K562 (cell line): ENCODE measurements around the gene SNX33. TPM values are rescaled to one million over a fixed set of nuclear protein-coding genes. Genes with fewer than 3 reads are reported as not detected.

ENCODE experiments used
- ATAC-seq: fragments of 200-7000 bp; cut with Tn5 transposase; 3 replicates; pipeline ENCODE4 v1.9.1; 2020; ENCODE audit warnings: moderate library complexity
- BruUV-seq: library from RNA; stranded (reverse); fragments of 400-500 nt; replicated peaks from 2 replicates; lab custom pipeline; 2021; lab: Mats Ljungman, UMichigan
- CTCF ChIA-PET: fragments of 300-600 bp; formaldehyde crosslinking; extraction: SDS; loops from one replicate; lab custom pipeline; 2021; ENCODE audit warnings: low intra/inter-chr PET ratio; lab: Yijun Ruan, JAX
- POLR2A ChIA-PET: fragments of 300-600, 350-650 bp; sonication (Branson Sonifier 250); formaldehyde crosslinking; extraction: SDS; loops from one replicate; lab custom pipeline; 2021; ENCODE audit warnings: antibody characterized with exemption, inconsistent platforms; lab: Yijun Ruan, JAX
- DNase-seq, 4 experiments: peaks; one replicate each; pipeline versions ENCODE4 v3.0.0 to v3.0.0-alpha.2; 2011 to 2018; ENCODE audit warnings: low spot score in 3 of 4, mixed read lengths in 3 of 4; ENCODE audit errors: extremely low read depth in 1 of 4
- FAIRE-seq: peaks from 2 replicates; lab custom pipeline; 2011; peaks lifted over from hg19 to GRCh38; lab: Jason Lieb, UNC
- H2AFZ ChIP-seq: 2 replicates; pipeline ENCODE4 v1.6.0; 2011; ENCODE audit warnings: low read depth, low read length, control low read depth, inconsistent platforms
- H3K27ac ChIP-seq: fragments of 200-600 bp; 3 replicates; pipeline ENCODE4 v1.8.0; 2011; ENCODE audit warnings: low read depth, mild to moderate bottlenecking, control low read depth, inconsistent platforms, low read length, moderate library complexity, mixed read lengths; ENCODE audit errors: extremely low read depth
- H3K27me3 ChIP-seq, 2 experiments: fragments of 300-600 bp in 1 of 2; 2 replicates in 1 of 2; 3 replicates in 1 of 2; pipeline versions ENCODE4 v1.6.0 to v1.8.0; 2011; ENCODE audit warnings: inconsistent platforms in 2 of 2, low read length in 2 of 2, mild to moderate bottlenecking in 1 of 2, mixed read lengths in 1 of 2, moderate library complexity in 1 of 2; ENCODE audit not compliant: control insufficient read depth in 2 of 2, insufficient read depth in 2 of 2
- H3K36me3 ChIP-seq: fragments of 300-600 bp; 3 replicates; pipeline ENCODE4 v1.8.0; 2011; ENCODE audit warnings: mild to moderate bottlenecking, low read length, inconsistent platforms; ENCODE audit not compliant: control insufficient read depth, insufficient read depth
- H3K4me1 ChIP-seq, 2 experiments: fragments of 200-600 bp in 1 of 2; replicated peaks in 1 of 2; 2 replicates in 1 of 2; 3 replicates in 1 of 2; pipeline versions ENCODE4 v1.5.1 to v1.8.0; 2011; ENCODE audit warnings: inconsistent platforms in 2 of 2, low read length in 2 of 2, mild to moderate bottlenecking in 1 of 2, mixed read lengths in 1 of 2, moderate library complexity in 1 of 2; ENCODE audit not compliant: control insufficient read depth in 2 of 2, insufficient read depth in 2 of 2
- H3K4me2 ChIP-seq: 2 replicates; pipeline ENCODE4 v1.6.1; 2011; ENCODE audit warnings: low read length, control low read depth, inconsistent platforms, mixed read lengths; ENCODE audit not compliant: insufficient read depth
- H3K4me3 ChIP-seq: fragments of 200-600 bp; sonication (generic), shearing (Covaris generic); 2 replicates; pipeline ENCODE4 v1.5.1; 2016; ENCODE audit warnings: control low read depth, inconsistent platforms
- H3K79me2 ChIP-seq: fragments of 200-600 bp; 3 replicates; pipeline ENCODE4 v1.8.0; 2011; ENCODE audit warnings: low read length, inconsistent platforms; ENCODE audit not compliant: control insufficient read depth, insufficient read depth
- H3K9ac ChIP-seq, 2 experiments: 2 replicates each; pipeline versions ENCODE4 v1.6.0 to v1.6.1; 2011; ENCODE audit warnings: low read depth in 2 of 2, low read length in 2 of 2, control low read depth in 1 of 2, inconsistent platforms in 1 of 2, mild to moderate bottlenecking in 1 of 2, mixed read lengths in 1 of 2; ENCODE audit not compliant: insufficient read depth in 1 of 2
- H3K9me1 ChIP-seq: one replicate; pipeline ENCODE4 v1.6.0; 2011; ENCODE audit warnings: inconsistent platforms, mild to moderate bottlenecking, low read length, moderate library complexity; ENCODE audit not compliant: control insufficient read depth, insufficient read depth
- H3K9me3 ChIP-seq: replicated peaks from 2 replicates; pipeline ENCODE4 v1.5.1; 2011; ENCODE audit warnings: low read depth, low read length, inconsistent platforms; ENCODE audit not compliant: control insufficient read depth, insufficient read depth
- H4K20me1 ChIP-seq: replicated peaks from 2 replicates; pipeline ENCODE4 v1.6.1; 2011; ENCODE audit warnings: low read length, inconsistent platforms, mixed read lengths; ENCODE audit not compliant: control insufficient read depth, insufficient read depth
- CBX1 ChIP-seq: sonication (generic); IDR thresholded peaks from 2 replicates; pipeline ENCODE4 v1.6.1; 2016; ENCODE audit warnings: antibody characterized with exemption, low read depth, mild to moderate bottlenecking
- DIDO1 ChIP-seq: fragments of 450-650 bp; IDR thresholded peaks from 2 replicates; pipeline ENCODE4 v1.6.1; 2016; ENCODE audit warnings: low read depth, missing biosample characterization, missing genetic modification characterization
- EP400 ChIP-seq: fragments of 450-650 bp; IDR thresholded peaks from 2 replicates; pipeline ENCODE4 v1.6.1; 2017; ENCODE audit warnings: antibody characterized with exemption, mild to moderate bottlenecking, moderate library complexity
- FUS ChIP-seq: fragments of 200-400 bp; formaldehyde crosslinking; optimal IDR thresholded peaks from 2 replicates; pipeline ENCODE3; 2017; ENCODE audit warnings: low read depth, low read length
- GTF2F1 ChIP-seq: IDR thresholded peaks from 2 replicates; pipeline ENCODE4 v1.6.1; 2011; ENCODE audit warnings: low read depth, low read length, improper control_type of control experiment
- HDAC1 ChIP-seq, 2 experiments: fragments of 450-650 bp; IDR thresholded peaks; 2 replicates each; pipeline ENCODE4 v1.6.1; 2016 to 2017; ENCODE audit warnings: inconsistent platforms in 1 of 2, mild to moderate bottlenecking in 1 of 2, moderate library complexity in 1 of 2
- KAT7 ChIP-seq: sonication (generic); formaldehyde crosslinking; IDR thresholded peaks from 2 replicates; pipeline ENCODE4 v1.8.0; 2022; ENCODE audit warnings: missing genetic modification reagents, mild to moderate bottlenecking, borderline replicate concordance
- LEF1 ChIP-seq: fragments of 450-650 bp; IDR thresholded peaks from 2 replicates; pipeline ENCODE4 v1.6.1; 2016; ENCODE audit warnings: mild to moderate bottlenecking
- NELFE ChIP-seq: IDR thresholded peaks from 2 replicates; pipeline ENCODE4 v1.6.1; 2011; ENCODE audit warnings: mild to moderate bottlenecking; ENCODE audit not compliant: insufficient read depth, insufficient read length
- PHTF2 ChIP-seq: fragments of 250-450 bp; sonication (Bioruptor Pico); IDR thresholded peaks from 2 replicates; pipeline ENCODE4 v1.5.0; 2021; ENCODE audit warnings: mild to moderate bottlenecking
- SMAD1 ChIP-seq: fragments of 150-350 bp; IDR thresholded peaks from 2 replicates; pipeline ENCODE4 v1.6.1; 2014; ENCODE audit warnings: low read length, low read depth; ENCODE audit not compliant: partially characterized antibody
- TCFL5 ChIP-seq: fragments of 250-450 bp; sonication (Bioruptor Pico); conservative IDR thresholded peaks from 2 replicates; pipeline ENCODE4 v1.6.1; 2021; ENCODE audit warnings: mild to moderate bottlenecking, moderate library complexity, matching md5 sums
- ZBTB43 ChIP-seq: sonication (generic); formaldehyde crosslinking; IDR thresholded peaks from 2 replicates; pipeline ENCODE4 v1.8.0; 2023; ENCODE audit warnings: mild to moderate bottlenecking, missing genetic modification reagents
- ZC3H8 ChIP-seq: fragments of 450-650 bp; IDR thresholded peaks from 2 replicates; pipeline ENCODE4 v1.6.1; 2017
- ZNF133 ChIP-seq: fragments of 250-450 bp; sonication (Bioruptor Pico); IDR thresholded peaks from 2 replicates; pipeline ENCODE4 v1.4.0; 2020; ENCODE audit warnings: mild to moderate bottlenecking
- ZNF76 ChIP-seq: fragments of 250-450 bp; sonication (Bioruptor Pico); IDR thresholded peaks from 2 replicates; pipeline ENCODE4 v1.4.0; 2020; ENCODE audit warnings: mild to moderate bottlenecking, moderate library complexity, borderline replicate concordance
- WGBS: fragments of 100-300 bp; shearing (Covaris generic); methylation state at CpG from one replicate; pipeline ENCODE4 v1.1.6; 2016; ENCODE audit warnings: low coverage, mixed read lengths; ENCODE audit not compliant: insufficient coverage; ENCODE audit errors: missing lambda C conversion rate; 5-methylcytosine and 5-hydroxymethylcytosine counted together
- in situ Hi-C: fragments of 300-500 bp; cut with MboI; formaldehyde crosslinking; loops from 4 replicates; pipeline ENCODE4 v1.15.0; 2018; ENCODE audit warnings: inconsistent platforms, mixed read lengths
- intact Hi-C: fragments of 100-400 bp; cut with micrococcal nuclease; formaldehyde crosslinking; loops from 2 replicates; pipeline ENCODE4 v1.14.2; 2022
- polyA plus RNA-seq, 8 experiments: library from polyadenylated mRNA; depleted of rRNA in 4 of 8; stranded (reverse) in 5 of 8; unstranded in 3 of 8; fragments of >200 nt; fragmentation: Nextera tagmentation in 2 of 8; fragmentation: Illumina TruSeq in 1 of 8; extraction: Ambion mirVana in 2 of 8; extraction: Trizol in 1 of 8; gene quantifications; 2 replicates each; pipeline versions ENCODE4 v1.2.1 to v1.2.3, GENCODE V29; 2011 to 2014; ENCODE audit warnings: inconsistent platforms in 1 of 8, missing spikeins in 1 of 8
- total RNA-seq, 7 experiments: library from RNA; depleted of rRNA in 6 of 7; stranded (reverse); fragments of >200 nt in 6 of 7; fragmentation: Illumina TruSeq in 2 of 7; extraction: Trizol in 2 of 7; gene quantifications; 2 replicates each; pipeline versions ENCODE4 v1.2.1 to v1.2.3, GENCODE V29; 2011 to 2021; ENCODE audit warnings: low replicate concordance in 1 of 7
- TF ChIP-seq, protein P1 (sequence below): fragments of 450-650 bp; IDR thresholded peaks from 2 replicates; pipeline ENCODE4 v1.6.1; 2017; ENCODE audit warnings: mild to moderate bottlenecking, moderate library complexity
- TF ChIP-seq, protein P2 (sequence below), 2 experiments: fragments of 200-800 bp in 1 of 2; sonication (Bioruptor generic) in 1 of 2; sonication (generic) in 1 of 2; formaldehyde crosslinking in 1 of 2; IDR thresholded peaks in 1 of 2; conservative IDR thresholded peaks in 1 of 2; 2 replicates each; pipeline versions ENCODE4 v1.5.0 to v1.6.1; 2016 to 2020; ENCODE audit warnings: missing compliant biosample characterization in 1 of 2, missing genetic modification characterization in 1 of 2, missing genetic modification reagents in 1 of 2

Gene SNX33
- total and polyA plus RNA-seq, 9 of the 15 experiments (the other 6 are each of a cell fraction or from before 2014, with no cell fraction given): 1.4 to 14.1 (median 8.2) TPM

- in situ Hi-C loops: no loop called here
- H3K79me2 ChIP-seq: peaks cover 35% of the 10 kb centered on the region
- peaks cover 16 to 24% of the 10 kb centered on the region in 2 experiments for H3K4me1 ChIP-seq
- ChIA-PET CTCF (interaction anchor here (0.6 to 2.1 kb wide), 5 partner anchors 16 to 274 kb away, joined by 3 to 10 read pairs (median 5); partner anchors contain the start of genes MAN2C1 and SNUPN), POLR2A (interaction anchor here (0.6 to 3.7 kb wide), 4 partner anchors 9 to 744 kb away, joined by 3 to 20 read pairs (median 4); no protein-coding TSS in a partner anchor)
- H3K9me1 ChIP-seq: no peaks in the 10 kb centered on the region
- intact Hi-C loops: loop anchor here (2.0 to 5.0 kb wide), 3 partner anchors 44 to 273 kb away; partner anchors contain the start of genes MAN2C1 and SIN3A
- H2AFZ ChIP-seq: no peak overlapping the region
- 85% methylated on average over 5 of the region's 5 CpGs for WGBS
- no peak overlapping the region for H3K27ac ChIP-seq
- no peak overlapping the region for H3K4me3 ChIP-seq
- TF ChIP-seq ZNF133: no peak
- no peak for TF ChIP-seq DIDO1 (tag)
- TF ChIP-seq, protein P1, sequence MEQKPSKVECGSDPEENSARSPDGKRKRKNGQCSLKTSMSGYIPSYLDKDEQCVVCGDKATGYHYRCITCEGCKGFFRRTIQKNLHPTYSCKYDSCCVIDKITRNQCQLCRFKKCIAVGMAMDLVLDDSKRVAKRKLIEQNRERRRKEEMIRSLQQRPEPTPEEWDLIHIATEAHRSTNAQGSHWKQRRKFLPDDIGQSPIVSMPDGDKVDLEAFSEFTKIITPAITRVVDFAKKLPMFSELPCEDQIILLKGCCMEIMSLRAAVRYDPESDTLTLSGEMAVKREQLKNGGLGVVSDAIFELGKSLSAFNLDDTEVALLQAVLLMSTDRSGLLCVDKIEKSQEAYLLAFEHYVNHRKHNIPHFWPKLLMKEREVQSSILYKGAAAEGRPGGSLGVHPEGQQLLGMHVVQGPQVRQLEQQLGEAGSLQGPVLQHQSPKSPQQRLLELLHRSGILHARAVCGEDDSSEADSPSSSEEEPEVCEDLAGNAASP: no peak
- TF ChIP-seq ZC3H8: no peak
- TF ChIP-seq FUS: no peak
- no peak for TF ChIP-seq TCFL5
- TF ChIP-seq LEF1: no peak
- no peak for TF ChIP-seq PHTF2
- TF ChIP-seq CBX1: no peak
- no peak for TF ChIP-seq HDAC1 (IDR thresholded peaks at IDR 0.05)
- TF ChIP-seq ZNF76 (CRISPR knock-in tag): no peak
- TF ChIP-seq ZBTB43 (CRISPR knock-in tag): no peak
- TF ChIP-seq EP400: no peak
- no peak for TF ChIP-seq NELFE
- no peak for TF ChIP-seq SMAD1
- TF ChIP-seq GTF2F1: no peak
- TF ChIP-seq, protein P2, sequence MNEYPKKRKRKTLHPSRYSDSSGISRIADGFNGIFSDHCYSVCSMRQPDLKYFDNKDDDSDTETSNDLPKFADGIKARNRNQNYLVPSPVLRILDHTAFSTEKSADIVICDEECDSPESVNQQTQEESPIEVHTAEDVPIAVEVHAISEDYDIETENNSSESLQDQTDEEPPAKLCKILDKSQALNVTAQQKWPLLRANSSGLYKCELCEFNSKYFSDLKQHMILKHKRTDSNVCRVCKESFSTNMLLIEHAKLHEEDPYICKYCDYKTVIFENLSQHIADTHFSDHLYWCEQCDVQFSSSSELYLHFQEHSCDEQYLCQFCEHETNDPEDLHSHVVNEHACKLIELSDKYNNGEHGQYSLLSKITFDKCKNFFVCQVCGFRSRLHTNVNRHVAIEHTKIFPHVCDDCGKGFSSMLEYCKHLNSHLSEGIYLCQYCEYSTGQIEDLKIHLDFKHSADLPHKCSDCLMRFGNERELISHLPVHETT (CRISPR knock-in tag; conservative IDR thresholded peaks at IDR 0.05 in 1 of 2, IDR thresholded peaks at IDR 0.05 in 1 of 2): no peak
- TF ChIP-seq KAT7 (CRISPR knock-in tag): no peak
- TF ChIP-seq, all 486 proteins: peak for 0
- peaks cover 15% of the 10 kb centered on the region for H3K36me3 ChIP-seq
- no peak for ATAC-seq
- no peaks in the 10 kb centered on the region; a peak in 1 of 5 replicates for H3K27me3 ChIP-seq
- H3K4me2 ChIP-seq: no peak overlapping the region
- no peak for FAIRE-seq
- no TSS peak for BruUV-seq
- peaks cover 9% of the 10 kb centered on the region; the same call in 1 of the 2 replicates for H4K20me1 ChIP-seq
- no peak for DNase-seq
- no peaks in the 10 kb centered on the region for H3K9me3 ChIP-seq
- H3K9ac ChIP-seq: no peak overlapping the region
Observed at GRCh38 chr15:75641603-75642002, 6.1 kb upstream of the SNX33 start.
